Thoracic aorta (tissue), 2 donors: ENCODE measurements around the gene RNF224. TPM values are rescaled to one million over a fixed set of nuclear protein-coding genes. Genes with fewer than 3 reads are reported as not detected.
"Not testable (repeated sequence)": the region's sequence is repeated elsewhere in the genome, so short reads cannot be mapped to it uniquely, and the experiment has no call there.

Experiments used
- ATAC-seq: fragments of 150-250 bp; one replicate; pipeline ENCODE4 v1.8.0; 2017; ENCODE audit warnings: low read depth; ENCODE audit not compliant: insufficient number of reproducible peaks, low FRiP score
- DNase-seq: peaks from one replicate; pipeline ENCODE4 v3.0.0-alpha.2; 2020; ENCODE audit warnings: low spot score
- H3K27ac ChIP-seq, 2 donors: fragments of 200-600 bp; sonication (generic); 1 replicate in 1 of 2; 2 replicates in 1 of 2; pipeline ENCODE4 v1.5.1; 2016; ENCODE audit warnings: mild to moderate bottlenecking in 2 of 2, moderate library complexity in 2 of 2
- H3K27me3 ChIP-seq: fragments of 200-600 bp; sonication (generic); replicated peaks from 2 replicates; pipeline ENCODE4 v1.6.0; 2016; ENCODE audit warnings: mild to moderate bottlenecking; ENCODE audit not compliant: insufficient read depth
- H3K36me3 ChIP-seq: fragments of 200-600 bp; sonication (generic); one replicate; pipeline ENCODE4 v1.5.1; 2016
- H3K4me1 ChIP-seq, 2 donors: fragments of 200-600 bp; sonication (generic); 1 replicate in 1 of 2; 2 replicates in 1 of 2; pipeline versions ENCODE4 v1.5.1 to v1.6.0; 2016; ENCODE audit warnings: low read depth in 2 of 2, mild to moderate bottlenecking in 1 of 2; ENCODE audit not compliant: control insufficient read depth in 1 of 2
- H3K4me3 ChIP-seq: fragments of 200-600 bp; sonication (generic); 2 replicates; pipeline ENCODE4 v1.5.1; 2016; ENCODE audit warnings: mild to moderate bottlenecking
- H3K9me3 ChIP-seq: fragments of 200-600 bp; sonication (generic); 2 replicates; pipeline ENCODE4 v1.5.1; 2016
- CTCF ChIP-seq: fragments of 200-600 bp; sonication (generic); IDR thresholded peaks from one replicate; pipeline ENCODE4 v1.5.1; 2019; ENCODE audit warnings: antibody characterized with exemption
- total RNA-seq, 2 donors: library from RNA; depleted of rRNA; stranded (reverse); fragments of >200 nt; gene quantifications; one replicate each; pipeline versions ENCODE4 v1.1.0 to v1.2.3, GENCODE V29; 2016

RNF224 gene
- total RNA-seq, 2 donors from 2014 or later = not detected

- H3K36me3 ChIP-seq = no peaks in the 10 kb centered on the region
- H3K27ac ChIP-seq = no peak overlapping the region
- peak; percentile 99 for TF ChIP-seq CTCF
- H3K4me1 ChIP-seq = peaks cover 3 to 29% of the 10 kb centered on the region in 2 donors
- ATAC-seq (no peak), DNase-seq (peak; percentile 45)
- H3K27me3 ChIP-seq = no peaks in the 10 kb centered on the region
- H3K9me3 ChIP-seq = no peaks in the 10 kb centered on the region
- peak overlapping the region; percentile 32 for H3K4me3 ChIP-seq
Measured at GRCh38 chr9:137236238-137236935, 9.1 kb downstream of the RNF224 start.

- H3K27me3 ChIP-seq = no peaks in the 10 kb centered on the region
- no peak overlapping the region for H3K27ac ChIP-seq
- no peak for TF ChIP-seq CTCF
- ATAC-seq (no peak), DNase-seq (no peak)
- H3K4me3 ChIP-seq = no peak overlapping the region
- H3K9me3 ChIP-seq = no peaks in the 10 kb centered on the region
- no peaks in the 10 kb centered on the region for H3K36me3 ChIP-seq
- peaks cover 3 to 32% of the 10 kb centered on the region in 2 donors for H3K4me1 ChIP-seq
Measured at GRCh38 chr9:137236936-137237421, 9.7 kb downstream of the RNF224 start.

GRCh38 chr9:137237759-137238726 lies 10.7 kb downstream of the RNF224 start:
- DNase-seq (no peak), ATAC-seq (no peak)
- Histone ChIP-seq H3K27me3 (no peaks in the 10 kb centered on the region), H3K9me3 (no peaks in the 10 kb centered on the region), H3K27ac (no peak overlapping the region), H3K36me3 (peaks cover 5% of the 10 kb centered on the region), H3K4me3 (no peak overlapping the region), H3K4me1 (peaks cover 9 to 43% of the 10 kb centered on the region in 2 donors)
- no peak for TF ChIP-seq CTCF

GRCh38 chr9:137239541-137240200 lies 12.4 kb downstream of the RNF224 start:
- peaks cover 9 to 48% of the 10 kb centered on the region in 2 donors for H3K4me1 ChIP-seq
- ATAC-seq = not testable (repeated sequence)

GRCh38 chr9:137240318-137240840 lies 13.1 kb downstream of the RNF224 start:
- no peaks in the 10 kb centered on the region for H3K27me3 ChIP-seq
- DNase-seq = no peak
- peak overlapping the region; percentile 84 for H3K4me3 ChIP-seq
- H3K9me3 ChIP-seq = no peaks in the 10 kb centered on the region
- no peak for TF ChIP-seq CTCF
- H3K36me3 ChIP-seq = peaks cover 12% of the 10 kb centered on the region
- ATAC-seq = no peak
- peak overlapping the region; percentile 90 for H3K27ac ChIP-seq
- peaks cover 9 to 48% of the 10 kb centered on the region in 2 donors for H3K4me1 ChIP-seq

More at GRCh38 chr9:137239541-137240200, 12.4 kb downstream of the RNF224 start:
- not testable (repeated sequence) for H3K9me3 ChIP-seq, DNase-seq, H3K27me3 ChIP-seq
- Histone ChIP-seq H3K27ac (peak overlapping the region; percentile 90), H3K36me3 (peaks cover 12% of the 10 kb centered on the region), H3K4me3 (peak overlapping the region; percentile 84)
